T-helper 9 cell (primary cell): ENCODE data around the gene KLHDC1.

Source experiments
- DNase-seq: peaks from one replicate; pipeline ENCODE4 v3.0.0-alpha.2; 2020

Gene KLHDC1

GRCh38 chr14:49792618-49793017 lies 99.7 kb downstream of the KLHDC1 start:
- no peak for DNase-seq

GRCh38 chr14:49796025-49796424 lies 103.1 kb downstream of the KLHDC1 start:
- DNase-seq: no peak
